ENCODE results near the gene CHTF8.
"Not testable (repeated sequence)": the region's sequence is repeated elsewhere in the genome, so short reads cannot be mapped to it uniquely, and the experiment has no call there.

CHTF8 gene

DNA sequence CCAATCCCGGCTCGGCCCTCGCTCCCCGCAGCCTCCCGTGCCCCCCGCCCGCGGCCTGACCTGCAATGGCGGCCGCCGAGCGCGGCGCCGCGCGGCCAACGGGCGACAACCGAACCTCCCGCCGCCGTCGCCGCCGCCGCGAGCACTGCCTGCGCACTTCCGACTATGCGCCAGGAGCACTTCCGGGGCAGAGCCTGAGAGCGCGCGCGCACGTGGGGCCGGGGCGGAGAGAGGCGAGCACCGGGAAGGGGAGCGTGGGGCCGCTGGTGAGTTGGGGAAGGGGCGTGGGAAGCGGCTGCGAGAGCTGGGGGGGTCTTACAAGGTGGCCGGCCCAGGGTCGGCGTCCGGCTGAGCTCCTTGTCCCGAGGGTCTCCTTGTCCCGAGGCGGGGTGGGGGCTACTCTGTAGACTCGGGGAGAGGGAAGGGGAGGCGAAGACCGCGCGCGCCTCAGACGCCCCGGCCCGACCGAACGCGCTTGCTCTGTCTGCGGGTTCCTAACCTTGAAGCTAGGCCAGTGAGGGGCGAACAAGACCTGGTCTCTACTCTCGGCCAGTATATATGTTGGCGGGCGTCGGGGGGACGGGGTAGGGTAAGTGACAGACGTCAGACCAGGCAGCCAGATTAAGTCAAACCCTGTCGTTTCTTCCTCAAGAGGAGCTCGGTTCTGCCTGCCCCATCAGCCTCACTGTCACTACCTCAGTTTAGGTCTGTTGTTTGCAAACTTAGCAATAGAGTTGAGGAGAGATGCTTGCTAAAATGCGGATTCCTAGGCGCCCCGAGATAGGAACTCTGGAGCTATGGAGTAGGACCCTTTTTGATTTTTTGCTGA lies at the start of gene CHTF8, which contains the start of gene UTP4:
CHTF8 (minus strand) TSS at position 165 of the 829 bp plus-strand sequence. CDS start 11,130 bp downstream, outside the sequence.
UTP4 (plus strand) TSS at position 226 of the 829 bp plus-strand sequence. CDS start 811 bp downstream, outside the sequence.
- DNase-seq, result peak; percentile 87

DNA sequence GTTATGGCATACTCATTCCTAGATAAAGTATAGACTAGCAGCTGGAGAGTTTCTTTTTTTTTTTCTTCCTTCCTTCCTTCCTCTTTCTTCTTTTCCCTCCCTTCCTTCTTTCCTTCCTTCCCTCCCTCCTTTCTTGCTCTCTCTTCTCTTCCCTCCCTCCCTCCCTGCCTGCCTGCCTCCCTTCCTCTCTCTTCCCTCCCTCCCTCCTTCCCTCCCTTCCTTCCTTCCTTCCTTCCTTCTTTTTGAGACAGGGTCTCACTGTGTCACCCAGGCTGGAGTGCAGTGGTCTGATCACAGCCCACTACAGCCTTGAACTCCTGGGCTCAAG lies 47.6 kb upstream of the CHTF8 start:
- DNase-seq, result no peak

DNA sequence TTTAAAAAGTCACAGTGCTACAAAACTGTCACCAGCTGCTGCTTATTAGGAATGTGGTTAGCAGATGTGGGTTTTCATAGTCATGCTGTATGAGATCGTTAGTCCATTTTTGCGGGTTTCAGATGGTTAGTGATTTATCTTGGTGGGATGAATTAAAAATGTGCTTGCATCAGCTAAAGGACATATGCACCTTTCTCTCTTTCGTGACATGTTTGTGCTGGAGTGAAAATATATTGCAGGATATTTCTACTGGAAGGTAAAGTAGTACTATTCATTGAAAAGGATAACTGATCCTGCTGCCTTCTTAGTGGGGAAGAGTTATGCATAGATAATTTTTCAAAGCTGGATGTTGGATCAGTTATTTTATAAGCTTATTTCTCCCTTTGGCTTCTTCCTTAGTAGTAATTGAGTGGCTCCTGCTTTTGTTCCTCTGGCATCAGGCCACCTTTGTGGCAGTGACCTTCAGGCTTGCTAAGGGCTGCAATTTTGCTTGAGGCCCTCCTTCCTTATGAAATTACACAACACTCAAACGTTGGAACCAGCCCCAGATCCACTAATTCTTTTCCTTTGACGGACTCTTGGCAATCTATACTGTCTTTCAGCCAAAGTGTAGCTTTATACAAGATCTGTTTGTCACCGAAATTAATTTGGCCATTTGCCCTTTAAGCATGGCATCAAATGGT lies 47.1 kb upstream of the CHTF8 start:
- DNase-seq, result no peak

GRCh38 chr16:69176033-69176800 lies 43.8 kb upstream of the CHTF8 start:
- no peak for DNase-seq

DNA sequence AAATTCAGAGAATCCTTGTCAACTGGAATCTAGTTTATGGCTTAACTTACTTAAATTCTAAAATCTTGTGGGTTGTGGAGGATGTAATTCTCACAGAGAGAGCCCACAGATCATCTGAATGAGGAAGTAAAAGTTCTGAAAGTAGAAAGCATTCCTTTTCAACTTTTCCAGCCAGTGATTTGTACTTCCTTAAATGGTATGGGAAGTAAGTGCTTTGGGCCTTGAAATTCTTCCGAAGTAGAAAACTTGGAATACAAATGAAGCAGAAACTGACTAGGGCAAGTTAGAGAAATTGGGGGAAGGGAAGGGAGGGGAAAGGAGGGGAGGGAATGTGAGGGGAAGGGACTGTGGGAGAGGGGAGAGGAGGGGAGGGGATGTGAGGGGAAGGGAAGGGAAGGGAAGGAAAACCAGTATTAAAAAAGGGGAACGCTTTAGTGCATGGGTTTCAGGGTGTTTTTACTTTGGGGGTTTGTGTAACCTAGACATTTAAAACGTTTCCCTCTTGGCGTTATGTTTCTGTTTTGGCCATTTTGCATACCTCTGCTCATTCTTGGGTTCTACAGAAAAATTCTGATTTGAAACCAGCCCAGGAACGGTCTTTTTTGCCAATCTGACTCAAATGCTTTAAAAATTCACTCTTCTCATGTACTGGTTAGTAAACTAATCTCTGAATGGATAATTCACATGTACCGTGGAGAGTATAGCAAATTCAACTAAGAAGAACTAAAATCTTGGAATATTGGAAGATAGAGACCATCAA lies 39.1 kb upstream of the CHTF8 start:
- DNase-seq, result no peak

DNA sequence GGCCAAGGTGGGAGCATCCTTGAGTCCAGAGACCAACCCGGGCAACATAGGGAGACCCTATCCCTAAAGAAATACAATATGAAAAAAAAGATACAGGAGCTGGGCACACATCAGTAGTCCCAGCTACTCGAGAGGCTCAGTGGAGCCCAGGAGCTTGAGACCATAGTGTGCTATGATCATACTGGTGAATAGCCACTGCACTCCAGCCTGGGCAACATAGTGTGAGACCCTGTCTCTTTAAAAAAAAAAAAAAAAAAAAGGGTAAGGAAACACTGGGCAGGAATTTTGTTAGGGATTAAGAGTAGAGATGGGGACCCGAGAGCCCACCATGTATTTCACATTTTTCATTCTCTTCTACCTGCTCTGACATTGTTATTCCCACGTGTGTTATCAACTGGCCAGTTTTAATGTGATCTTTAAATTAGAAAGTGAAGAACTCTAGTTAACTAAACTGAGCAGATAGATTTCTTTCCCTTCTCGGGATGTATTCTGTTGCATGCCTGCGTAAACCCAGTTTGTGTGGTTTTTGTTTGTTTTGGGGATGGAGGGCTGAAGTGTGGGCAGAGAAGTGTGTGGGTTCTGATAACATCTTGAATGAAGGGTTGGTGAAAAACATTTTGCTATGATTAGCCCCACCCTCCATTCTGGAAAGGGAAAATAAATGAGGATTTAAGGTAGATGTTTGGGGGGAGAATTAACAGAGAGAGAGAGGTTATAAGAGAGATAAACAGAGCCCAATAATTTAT lies 37.4 kb upstream of the CHTF8 start:
- no peak for DNase-seq

DNA sequence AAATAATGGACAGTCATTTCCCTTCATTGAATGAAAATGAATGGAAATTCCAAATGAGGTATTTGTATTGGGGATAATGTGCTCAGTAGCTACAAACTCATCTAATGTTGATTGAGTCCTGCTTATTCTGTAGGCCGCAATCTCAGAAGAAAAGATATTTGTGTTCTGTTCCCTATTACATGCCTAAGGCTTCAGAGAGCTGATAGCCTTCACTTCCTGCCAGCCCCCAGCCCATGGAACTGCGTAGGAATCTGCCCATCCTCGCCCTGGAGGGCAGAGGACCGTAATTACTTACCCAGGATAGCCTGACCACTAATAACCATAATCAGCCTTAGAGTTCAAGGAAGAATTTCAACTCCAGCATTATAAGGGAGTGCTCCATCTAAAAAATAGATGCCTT lies 36.7 kb upstream of the CHTF8 start:
- DNase-seq, result no peak

DNA sequence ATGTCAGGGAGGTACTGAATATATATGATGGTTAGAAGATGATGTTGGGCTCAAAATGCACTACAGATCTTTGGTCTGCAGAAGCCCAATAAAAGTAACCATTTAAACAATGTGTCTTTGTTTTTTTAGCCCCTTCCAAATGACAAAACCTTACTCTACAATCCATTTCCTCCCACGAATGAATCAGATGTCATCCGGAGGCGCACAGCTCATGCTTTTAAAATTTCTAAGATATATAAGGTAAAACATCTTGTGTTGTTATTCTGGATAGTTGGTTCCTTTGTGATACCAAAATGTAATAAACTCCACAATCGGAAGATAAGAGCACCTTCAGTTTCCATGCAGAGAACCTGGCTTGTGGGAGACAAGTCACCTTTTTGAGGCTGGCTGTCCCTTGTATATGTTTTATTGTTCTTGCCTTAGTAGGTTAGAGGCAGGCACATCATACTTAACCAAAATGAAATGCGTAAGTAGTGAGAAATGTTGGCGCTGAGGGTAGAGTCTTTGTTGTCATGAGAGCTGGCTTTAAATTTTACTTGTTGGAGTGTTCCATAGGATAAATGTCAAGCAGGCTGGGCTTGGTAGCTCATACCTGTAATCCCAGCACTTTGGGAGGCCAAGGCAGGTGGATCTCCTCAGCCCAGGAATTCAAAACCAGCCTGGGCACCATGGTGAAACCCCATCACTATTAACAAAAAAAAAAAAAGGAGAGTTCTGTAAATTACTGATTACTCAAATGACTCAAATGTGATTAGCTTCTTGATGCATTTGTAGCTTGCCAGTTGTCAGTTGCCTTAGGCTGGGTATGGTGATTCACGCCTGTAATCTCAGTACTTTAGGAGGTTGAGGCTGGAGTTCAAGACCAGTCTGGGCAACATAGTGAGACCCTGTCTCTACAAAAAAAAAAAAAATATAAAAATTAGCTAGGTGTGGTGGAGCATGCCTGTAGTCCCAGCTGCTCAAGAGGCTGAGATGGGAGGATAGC lies 34.9 kb upstream of the CHTF8 start:
- peak; percentile 16 for DNase-seq

GRCh38 chr16:69166221-69166833 lies 33.9 kb upstream of the CHTF8 start:
- DNase-seq, result peak; percentile 90

DNA sequence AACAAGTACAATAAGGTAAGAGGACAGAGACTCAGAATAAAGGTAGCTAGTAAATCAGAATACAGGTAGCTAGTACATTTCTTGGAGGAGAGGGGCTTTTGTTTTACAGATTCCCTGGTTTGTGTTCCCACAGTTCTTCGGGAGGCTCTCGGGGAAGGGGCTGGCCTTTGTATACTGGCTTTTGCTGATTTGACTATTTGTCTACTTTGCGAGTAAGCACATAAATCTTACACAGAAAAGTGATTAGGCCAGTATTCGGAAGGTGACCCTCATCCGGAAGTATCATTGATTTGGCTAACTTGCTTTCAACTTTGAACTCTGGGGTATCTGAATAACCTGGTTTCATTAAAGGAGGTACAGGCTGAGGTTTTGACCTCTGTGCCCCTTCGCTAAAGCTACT lies 33.2 kb upstream of the CHTF8 start:
- DNase-seq, result no peak

DNA sequence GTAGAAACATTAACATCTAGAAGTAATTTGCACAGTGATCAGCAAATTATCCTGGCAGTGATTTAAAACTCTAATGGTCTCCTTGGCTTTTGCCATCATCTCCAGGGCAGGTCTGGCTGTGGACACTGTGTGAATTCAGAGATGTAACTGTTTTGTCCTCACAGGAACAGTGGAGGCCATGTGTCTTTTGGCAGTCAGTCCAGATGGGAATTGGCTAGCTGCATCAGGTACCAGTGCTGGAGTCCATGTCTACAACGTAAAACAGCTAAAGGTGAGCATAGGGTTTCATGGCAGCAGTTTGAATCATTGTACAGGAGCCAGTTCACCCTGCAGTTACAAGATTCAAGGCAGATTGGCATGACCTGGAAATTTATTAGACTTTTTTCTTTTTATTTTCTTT lies 27.8 kb upstream of the CHTF8 start:
- no peak for DNase-seq

- DNase-seq, result no peak
Observed at GRCh38 chr16:69157196-69157595, 24.8 kb upstream of the CHTF8 start.

- peak; percentile 32 for DNase-seq
Observed at GRCh38 chr16:69150146-69150865, 17.9 kb upstream of the CHTF8 start.

DNA sequence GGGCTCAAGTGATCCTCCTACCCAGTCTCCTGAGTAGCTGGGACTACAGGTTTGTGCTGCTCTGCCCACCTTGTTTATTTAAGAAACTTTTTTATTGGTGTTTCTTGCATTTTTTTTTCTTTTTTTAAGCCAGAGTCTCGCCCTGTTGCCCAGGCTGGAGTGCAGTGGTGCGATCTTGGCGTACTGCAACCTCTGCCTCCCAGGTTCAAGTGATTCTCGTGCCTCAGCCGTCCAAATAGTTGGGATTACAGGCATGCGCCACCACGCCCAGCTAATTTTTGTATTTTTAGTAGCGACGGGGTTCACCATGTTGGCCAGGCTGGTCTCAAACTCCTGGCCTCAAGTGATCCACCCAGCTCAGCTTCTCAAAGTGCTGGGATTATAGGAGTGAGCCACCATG lies 17.2 kb upstream of the CHTF8 start:
- not testable (repeated sequence) for DNase-seq

DNA sequence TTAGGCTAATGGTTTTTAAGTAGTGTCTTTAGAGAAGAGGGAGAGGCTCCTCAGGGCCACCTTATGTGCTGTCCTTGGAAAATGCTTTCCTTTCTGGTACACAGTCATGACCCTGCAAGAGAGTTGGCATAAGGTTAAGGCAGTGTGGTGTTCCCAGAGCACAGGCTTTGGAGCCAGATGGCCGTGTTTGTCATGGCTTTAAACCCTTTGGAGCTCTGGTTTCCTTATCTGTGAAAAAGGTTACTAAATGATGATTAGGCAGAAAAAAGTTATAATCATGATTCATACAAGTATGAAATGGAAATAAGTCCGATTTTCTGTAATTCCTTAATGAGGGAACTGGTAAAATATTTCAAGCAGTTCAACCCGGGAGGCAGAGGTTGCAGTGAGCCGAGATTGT lies 13.3 kb upstream of the CHTF8 start:
- no peak for DNase-seq

- no peak for DNase-seq
Observed at GRCh38 chr16:69143116-69143515, 10.7 kb upstream of the CHTF8 start.

- DNase-seq, result no peak
Observed at GRCh38 chr16:69141936-69142335, 9.5 kb upstream of the CHTF8 start.

GRCh38 chr16:69141014-69141413 lies 8.6 kb upstream of the CHTF8 start:
- no peak for DNase-seq

DNA sequence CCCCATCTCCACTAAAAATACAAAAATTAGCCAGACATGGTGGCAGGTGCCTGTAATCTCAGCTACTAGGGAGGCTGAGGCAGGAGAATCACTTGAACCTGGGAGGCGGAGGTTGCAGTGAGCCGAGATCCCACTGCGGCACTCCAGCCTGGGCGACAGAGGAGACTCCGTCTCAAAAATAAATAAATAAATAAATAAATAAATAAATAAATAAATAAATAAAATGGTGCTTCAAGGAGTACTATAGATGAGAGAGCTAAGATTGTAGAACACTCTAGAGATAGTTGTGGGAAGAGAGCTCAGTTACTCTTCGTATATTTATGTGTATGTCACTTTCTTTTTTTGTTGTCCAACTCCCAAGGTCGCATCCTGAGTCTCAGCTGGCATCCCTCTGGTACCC lies 7.1 kb upstream of the CHTF8 start:
- not testable (repeated sequence) for DNase-seq

GRCh38 chr16:69138608-69139007 lies 6.2 kb upstream of the CHTF8 start:
- no peak for DNase-seq

Measured in stimulated activated CD4-positive, alpha-beta T cell treated with anti-CD3 and anti-CD28 coated beads, Interleukin-1b, Interleukin-23, amount 100 ng/mL, for 48 hours (primary cell).